Uterus (tissue), 4 donors: Measurements from ENCODE around the gene SDK2. TPM values are rescaled to one million over a fixed set of nuclear protein-coding genes. Genes with fewer than 3 reads are reported as not detected.
A peak's percentile ranks its signal among the peaks of the same experiment; 100 is the strongest.
"Not testable (repeated sequence)": the region's sequence is repeated elsewhere in the genome, so short reads cannot be mapped to it uniquely, and the experiment has no call there.

Source experiments
- DNase-seq, 2 donors: peaks; one replicate each; pipeline ENCODE4 v3.0.0-alpha.2; 2019 to 2020
- H3K27ac ChIP-seq, 2 donors: fragments of 200-600 bp; sonication (generic); 1 replicate in 1 of 2; 2 replicates in 1 of 2; pipeline ENCODE4 v1.5.1; 2016 to 2018
- H3K27me3 ChIP-seq, 2 donors: fragments of 200-600 bp; sonication (generic); one replicate each; pipeline ENCODE4 v1.5.1; 2018 to 2019; ENCODE audit warnings: control low read depth in 1 of 2
- H3K36me3 ChIP-seq, 2 donors: fragments of 200-600 bp; sonication (generic); one replicate each; pipeline ENCODE4 v1.5.1; 2019; ENCODE audit warnings: control low read depth in 1 of 2
- H3K4me1 ChIP-seq, 2 donors: fragments of 200-600 bp; sonication (generic); one replicate each; pipeline ENCODE4 v1.5.1; 2018 to 2019; ENCODE audit warnings: control low read depth in 1 of 2
- H3K4me3 ChIP-seq, 2 donors: fragments of 200-600 bp; sonication (generic); 1 replicate in 1 of 2; 2 replicates in 1 of 2; pipeline ENCODE4 v1.5.1; 2018 to 2019; ENCODE audit warnings: mild to moderate bottlenecking in 1 of 2
- H3K9me3 ChIP-seq, 2 donors: fragments of 200-600 bp; sonication (generic); one replicate each; pipeline ENCODE4 v1.5.1; 2019; ENCODE audit warnings: control low read depth in 1 of 2
- CTCF ChIP-seq, 4 experiments: fragments of 200-600 bp in 2 of 4; fragments of 450-650 bp in 2 of 4; sonication (generic) in 2 of 4; IDR thresholded peaks; one replicate each; pipeline ENCODE4 v1.5.1; 2016 to 2019; ENCODE audit warnings: antibody characterized with exemption in 4 of 4, mild to moderate bottlenecking in 2 of 4, moderate library complexity in 1 of 4
- POLR2A ChIP-seq, 2 donors: fragments of 450-650 bp; IDR thresholded peaks; one replicate each; pipeline ENCODE4 v1.6.1; 2016; ENCODE audit warnings: antibody characterized with exemption in 2 of 2, mild to moderate bottlenecking in 1 of 2, moderate library complexity in 1 of 2
- intact Hi-C: fragments of 100-400 bp; cut with DNase I; formaldehyde crosslinking; loops from one replicate; pipeline ENCODE4 v1.15.1; 2023; ENCODE audit warnings: low total_unique reads
- total RNA-seq, 4 donors: library from RNA; depleted of rRNA in 3 of 4; stranded (reverse); fragments of >200 nt in 3 of 4; gene quantifications; one replicate each; pipeline versions ENCODE4 v1.1.0 to v1.2.4, GENCODE V29; 2014 to 2023
- donor health status: DM: yes; HTN: yes; CAD: no.

SDK2 gene
- total RNA-seq, 4 donors from 2014 or later: 1.1 to 5.0 TPM; not detected in 2

GRCh38 chr17:73369817-73370490 lies 274.3 kb downstream of the SDK2 start:
- H3K27me3 ChIP-seq: not testable (repeated sequence)
- peak; percentile 91 to 96 (median 94) for TF ChIP-seq CTCF (IDR thresholded peaks at IDR 0.05)

GRCh38 chr17:73369111-73369521 lies 275.1 kb downstream of the SDK2 start:
- H3K9me3 ChIP-seq: no peaks in the 10 kb centered on the region
- no peak for TF ChIP-seq CTCF (IDR thresholded peaks at IDR 0.05)
- TF ChIP-seq POLR2A (IDR thresholded peaks at IDR 0.05): no peak
- H3K27me3 ChIP-seq: no peaks in the 10 kb centered on the region
- intact Hi-C loops: loop anchor here (2.0 kb wide), 1 partner anchor 112 kb away; no protein-coding TSS in a partner anchor
- H3K4me3 ChIP-seq: no peak overlapping the region
- no peaks in the 10 kb centered on the region for H3K36me3 ChIP-seq
- H3K4me1 ChIP-seq: no peaks in the 10 kb centered on the region
- H3K27ac ChIP-seq: no peak overlapping the region
- DNase-seq: no peak

More at GRCh38 chr17:73369817-73370490, 274.3 kb downstream of the SDK2 start:
- H3K4me1 ChIP-seq, H3K36me3 ChIP-seq, H3K27ac ChIP-seq, H3K9me3 ChIP-seq, H3K4me3 ChIP-seq: not testable (repeated sequence)
- DNase-seq: peak; percentile 88
- intact Hi-C loops: loop anchor here (2.0 kb wide), 1 partner anchor 113 kb away; no protein-coding TSS in a partner anchor

- H3K4me1 ChIP-seq: no peaks in the 10 kb centered on the region
- no peak overlapping the region for H3K27ac ChIP-seq
- DNase-seq: no peak
- H3K36me3 ChIP-seq: no peaks in the 10 kb centered on the region
- TF ChIP-seq POLR2A (IDR thresholded peaks at IDR 0.05): no peak
- no peak for TF ChIP-seq CTCF (IDR thresholded peaks at IDR 0.05)
- H3K9me3 ChIP-seq: no peaks in the 10 kb centered on the region
- H3K27me3 ChIP-seq: no peaks in the 10 kb centered on the region
- H3K4me3 ChIP-seq: no peak overlapping the region
- intact Hi-C loops: loop anchor here (2.0 kb wide), 1 partner anchor 111 kb away; no protein-coding TSS in a partner anchor
Observed at GRCh38 chr17:73368085-73368631, 276.1 kb downstream of the SDK2 start.

DNA sequence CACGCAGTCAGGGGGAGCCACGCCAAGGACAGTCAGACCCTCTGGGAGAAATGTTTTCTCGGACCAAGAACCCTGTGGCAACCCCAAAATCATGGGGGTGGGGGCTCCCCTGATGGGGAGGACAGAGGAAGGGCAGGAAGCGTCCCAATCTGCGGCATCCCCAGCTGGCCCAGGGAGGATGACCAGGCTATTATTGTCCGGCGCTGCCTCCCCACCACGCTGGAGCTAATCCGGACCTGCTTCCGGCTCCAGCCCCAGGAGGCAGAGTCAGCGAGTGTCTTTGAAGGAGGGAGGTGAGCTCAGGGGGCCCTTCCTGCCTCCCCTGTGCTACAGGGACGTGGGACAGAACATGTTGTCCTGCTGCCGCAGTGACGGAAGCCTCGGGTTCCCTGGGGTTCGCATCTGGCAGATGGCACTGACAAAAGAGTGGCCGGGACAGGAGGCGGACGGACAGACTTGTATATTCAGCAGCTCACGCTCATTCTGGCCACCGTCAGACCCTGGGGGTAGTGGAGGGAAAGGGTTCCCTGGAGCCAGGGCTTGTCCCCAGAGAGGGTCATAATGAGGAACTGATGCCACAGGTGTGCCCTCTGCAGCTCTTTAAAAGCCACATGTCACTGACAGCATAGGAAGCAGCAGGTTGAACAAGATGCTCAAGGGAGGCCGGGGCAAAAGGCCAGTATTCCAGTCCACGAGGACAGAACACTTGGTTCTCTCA lies 278.2 kb downstream of the SDK2 start:
- no peaks in the 10 kb centered on the region for H3K27me3 ChIP-seq
- TF ChIP-seq POLR2A (IDR thresholded peaks at IDR 0.05): peak in 1 of 2 donors; percentile 35
- TF ChIP-seq CTCF (IDR thresholded peaks at IDR 0.05): no peak
- intact Hi-C loops: no loop called here
- H3K4me1 ChIP-seq: no peaks in the 10 kb centered on the region
- no peak overlapping the region for H3K4me3 ChIP-seq
- no peaks in the 10 kb centered on the region for H3K36me3 ChIP-seq
- H3K9me3 ChIP-seq: no peaks in the 10 kb centered on the region
- peak in 1 of 2 donors; percentile 49 for DNase-seq
- H3K27ac ChIP-seq: peak overlapping the region; percentile 61 to 76
